CD4-positive, alpha-beta T cell (primary cell): ENCODE data around the gene RUNX1. TPM values are rescaled to one million over a fixed set of nuclear protein-coding genes. Genes with fewer than 3 reads are reported as not detected.
A peak's percentile ranks its signal among the peaks of the same experiment; 100 is the strongest.

Experiments
- ATAC-seq: fragments of 200-7000 bp; cut with Tn5 transposase; one replicate; pipeline ENCODE4 v1.10.0; 2022; ENCODE audit warnings: mild to moderate bottlenecking; ENCODE audit not compliant: poor library complexity
- CTCF ChIA-PET: fragments of 350-600 bp; sonication (Branson Sonifier 250); formaldehyde crosslinking; loops from one replicate; lab custom pipeline; 2021; ENCODE audit warnings: antibody characterized with exemption, inconsistent platforms; lab: Charles Lee
- POLR2A ChIA-PET: fragments of 350-600 bp; sonication (Branson Sonifier 250); formaldehyde crosslinking; loops from one replicate; lab custom pipeline; 2021; ENCODE audit warnings: antibody characterized with exemption, inconsistent platforms; lab: Charles Lee
- DNase-seq, 14 experiments: peaks; one replicate each; pipeline ENCODE4 v3.0.0-alpha.2; 2013 to 2020; ENCODE audit warnings: mixed read lengths in 2 of 14
- H3K27ac ChIP-seq, 2 donors: one replicate each; pipeline versions ENCODE4 v1.5.1 to v1.7.0; 2013; ENCODE audit warnings: low read length in 2 of 2, low read depth in 1 of 2, mild to moderate bottlenecking in 1 of 2
- H3K27me3 ChIP-seq, 2 experiments: 1 replicate in 1 of 2; 2 replicates in 1 of 2; pipeline versions ENCODE4 v1.6.1 to v1.7.0; 2013; ENCODE audit warnings: low read length in 2 of 2, control low read depth in 1 of 2, mild to moderate bottlenecking in 1 of 2, moderate library complexity in 1 of 2; ENCODE audit not compliant: insufficient read depth in 2 of 2, control insufficient read depth in 1 of 2
- H3K36me3 ChIP-seq: one replicate; pipeline ENCODE4 v1.6.1; 2013; ENCODE audit warnings: low read length, control low read depth; ENCODE audit not compliant: insufficient read depth
- H3K4me1 ChIP-seq: one replicate; pipeline ENCODE4 v1.6.1; 2013; ENCODE audit warnings: low read length, control low read depth; ENCODE audit not compliant: insufficient read depth
- H3K4me3 ChIP-seq: one replicate; pipeline ENCODE4 v1.5.1; 2013; ENCODE audit warnings: mild to moderate bottlenecking, low read length, moderate library complexity
- H3K9me3 ChIP-seq, 2 experiments: 1 replicate in 1 of 2; 2 replicates in 1 of 2; pipeline versions ENCODE4 v1.6.1 to v1.7.0; 2013; ENCODE audit warnings: low read length in 2 of 2, mild to moderate bottlenecking in 2 of 2, control low read depth in 1 of 2, moderate library complexity in 1 of 2; ENCODE audit not compliant: control insufficient read depth in 1 of 2, insufficient read depth in 1 of 2
- H3K27ac Mint-ChIP-seq: one replicate; pipeline ENCODE4 v1.8.0; 2020; ENCODE audit warnings: mixed read lengths
- H3K27me3 Mint-ChIP-seq: one replicate; pipeline ENCODE4 v1.8.0; 2021; ENCODE audit warnings: mixed read lengths
- H3K36me3 Mint-ChIP-seq: one replicate; pipeline ENCODE4 v1.8.0; 2021; ENCODE audit warnings: low read depth, mixed read lengths
- H3K4me1 Mint-ChIP-seq: one replicate; pipeline ENCODE4 v1.8.0; 2021; ENCODE audit warnings: low read depth, mixed read lengths
- H3K4me3 Mint-ChIP-seq: one replicate; pipeline ENCODE4 v1.8.0; 2020; ENCODE audit warnings: mild to moderate bottlenecking, mixed read lengths
- H3K9me3 Mint-ChIP-seq: one replicate; pipeline ENCODE4 v1.8.0; 2020; ENCODE audit warnings: mixed read lengths
- CTCF ChIP-seq: fragments of 200-600 bp; IDR thresholded peaks from one replicate; pipeline ENCODE4 v1.8.0; 2022; ENCODE audit warnings: antibody characterized with exemption, mild to moderate bottlenecking
- intact Hi-C, 2 experiments: fragments of 100-400 bp; cut with DNase I in 1 of 2; cut with micrococcal nuclease in 1 of 2; formaldehyde crosslinking; loops; one replicate each; pipeline versions ENCODE4 v1.15.1 to v1.9.0; 2023 to 2025; cut with DNase I, micrococcal nuclease
- total RNA-seq, 174 experiments: library from RNA in 2 of 174; stranded (reverse) in 2 of 174; gene quantifications; one replicate each; pipeline ENCODE4 v1.2.3 and lab custom pipeline; 2021 to 2026

RUNX1 gene
- total RNA-seq, 2 experiments from 2014 or later, result 71.7 to 74.3 TPM

DNA sequence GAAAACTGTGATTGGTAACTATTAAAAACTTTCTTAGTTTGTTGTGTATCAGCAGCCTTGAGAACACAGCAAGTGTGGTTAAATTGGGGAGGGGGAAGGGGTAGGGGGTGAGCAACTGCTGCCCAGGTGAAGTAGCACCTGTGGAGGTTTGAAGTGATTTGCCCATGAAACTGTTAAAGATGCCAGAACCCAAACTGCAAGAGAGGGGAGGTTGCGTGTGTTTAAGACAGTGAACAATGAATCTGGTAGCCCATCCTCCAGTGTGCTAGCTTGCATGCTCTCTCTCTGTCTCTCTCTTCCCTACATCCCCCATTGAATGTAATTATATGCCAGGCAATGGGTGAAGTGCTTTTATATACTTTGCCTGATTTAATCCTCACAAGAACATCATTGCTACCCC is 154.7 kb downstream of the RUNX1 start:
- POLR2A ChIA-PET, result interaction anchor here (1.1 to 1.6 kb wide), 3 partner anchors 9 to 93 kb away, joined by 3 read pairs; no protein-coding TSS in a partner anchor
- no peaks in the 10 kb centered on the region for H3K27me3 ChIP-seq
- peaks cover 19% of the 10 kb centered on the region for H3K4me1 ChIP-seq
- no peak for TF ChIP-seq CTCF
- H3K27ac ChIP-seq, result no peak overlapping the region
- H3K9me3 ChIP-seq, result no peaks in the 10 kb centered on the region
- Mint-ChIP-seq H3K27me3 (no peaks in the 10 kb centered on the region), H3K9me3 (peaks cover 3% of the 10 kb centered on the region), H3K27ac (peak overlapping the region; percentile 57), H3K4me3 (peak overlapping the region; percentile 16), H3K4me1 (peaks cover 68% of the 10 kb centered on the region), H3K36me3 (peaks cover 36% of the 10 kb centered on the region)
- no peak for ATAC-seq
- H3K36me3 ChIP-seq, result peaks cover 15% of the 10 kb centered on the region
- CTCF ChIA-PET, result interaction anchor here (0.7 to 1.0 kb wide), 2 partner anchors 35 to 55 kb away, joined by 3 to 5 read pairs; no protein-coding TSS in a partner anchor
- intact Hi-C loops, result loop anchor here (5.0 to 10.0 kb wide), 3 partner anchors 73 to 720 kb away; no protein-coding TSS in a partner anchor
- DNase-seq, result no peak
- H3K4me3 ChIP-seq, result no peak overlapping the region

DNA sequence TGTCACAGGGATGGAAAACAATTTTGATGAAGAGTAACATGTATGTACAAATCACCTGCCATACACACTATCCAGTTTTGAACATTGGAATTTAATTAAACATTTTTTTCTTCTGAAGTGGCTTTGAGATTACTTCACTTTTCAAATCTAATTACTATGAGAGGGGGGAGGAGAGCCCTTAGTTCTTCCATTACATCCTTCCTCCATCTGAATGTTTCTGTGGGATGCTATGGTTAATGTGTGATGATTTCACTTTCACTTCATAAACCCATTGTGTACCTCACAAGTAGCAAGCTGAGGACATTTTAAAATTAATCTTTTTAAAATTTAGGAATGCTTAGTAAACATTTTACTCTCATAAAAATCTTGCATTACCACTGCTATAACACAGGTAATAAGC is 156.9 kb downstream of the RUNX1 start:
- H3K9me3 Mint-ChIP-seq, result no peaks in the 10 kb centered on the region
- ChIA-PET CTCF (interaction anchor here (0.8 to 1.8 kb wide), 7 partner anchors 20 to 156 kb away, joined by 3 to 7 read pairs (median 4); no protein-coding TSS in a partner anchor), POLR2A (interaction anchor here (0.9 to 2.2 kb wide), 10 partner anchors 10 to 509 kb away, joined by 3 to 9 read pairs (median 4); no protein-coding TSS in a partner anchor)
- peak overlapping the region; percentile 57 for H3K27ac Mint-ChIP-seq
- H3K27ac ChIP-seq, result no peak overlapping the region
- peak overlapping the region; percentile 83 for H3K4me3 Mint-ChIP-seq
- peaks cover 26% of the 10 kb centered on the region for H3K36me3 Mint-ChIP-seq
- no peaks in the 10 kb centered on the region for H3K9me3 ChIP-seq
- DNase-seq, result peak in 3 of 14 experiments; percentile 25 to 60 (median 32)
- H3K4me1 Mint-ChIP-seq, result peaks cover 71% of the 10 kb centered on the region
- H3K36me3 ChIP-seq, result no peaks in the 10 kb centered on the region
- no peak overlapping the region for H3K4me3 ChIP-seq
- peaks cover 32% of the 10 kb centered on the region for H3K4me1 ChIP-seq
- H3K27me3 ChIP-seq, result no peaks in the 10 kb centered on the region
- H3K27me3 Mint-ChIP-seq, result no peaks in the 10 kb centered on the region
- intact Hi-C loops, result loop anchor here (5.0 to 10.0 kb wide), 3 partner anchors 75 to 723 kb away; no protein-coding TSS in a partner anchor
- peak; percentile 9 for TF ChIP-seq CTCF
- no peak for ATAC-seq

- no peak overlapping the region for H3K27ac ChIP-seq
- H3K27me3 ChIP-seq, result no peaks in the 10 kb centered on the region
- Mint-ChIP-seq H3K9me3 (no peaks in the 10 kb centered on the region), H3K4me3 (peak overlapping the region; percentile 83), H3K4me1 (peaks cover 68% of the 10 kb centered on the region), H3K36me3 (peaks cover 20% of the 10 kb centered on the region), H3K27ac (peak overlapping the region; percentile 57), H3K27me3 (no peaks in the 10 kb centered on the region)
- DNase-seq (no peak), ATAC-seq (no peak)
- POLR2A ChIA-PET, result interaction anchor here (1.3 to 2.2 kb wide), 5 partner anchors 16 to 130 kb away, joined by 3 to 8 read pairs (median 4); no protein-coding TSS in a partner anchor
- intact Hi-C loops, result loop anchor here (5.0 to 10.0 kb wide), 3 partner anchors 76 to 723 kb away; no protein-coding TSS in a partner anchor
- peaks cover 38% of the 10 kb centered on the region for H3K4me1 ChIP-seq
- CTCF ChIA-PET, result interaction anchor here (1.2 kb wide), 1 partner anchor 155 kb away, joined by 3 read pairs; no protein-coding TSS in a partner anchor
- no peak overlapping the region for H3K4me3 ChIP-seq
- no peaks in the 10 kb centered on the region for H3K9me3 ChIP-seq
- no peaks in the 10 kb centered on the region for H3K36me3 ChIP-seq
- no peak for TF ChIP-seq CTCF
Observed at GRCh38 chr21:34891613-34891943, 157.5 kb downstream of the RUNX1 start.
